ENCODE measurements around the gene LSAMP. TPM values are rescaled to one million over a fixed set of nuclear protein-coding genes. Genes with fewer than 3 reads are reported as not detected.

Gene LSAMP
- total RNA-seq, 1 donor from 2014 or later = not detected

- DNase-seq = no peak
Observed at GRCh38 chr3:116285781-116286421, 159.4 kb downstream of the LSAMP start.

- no peak for DNase-seq
Observed at GRCh38 chr3:116281313-116282143, 163.8 kb downstream of the LSAMP start.

GRCh38 chr3:116280130-116280740, 165.1 kb downstream of the LSAMP start:
- no peak for DNase-seq

GRCh38 chr3:116276675-116277074, 168.6 kb downstream of the LSAMP start:
- DNase-seq = no peak

GRCh38 chr3:116270056-116270455, 175.2 kb downstream of the LSAMP start:
- DNase-seq = no peak

GRCh38 chr3:116267116-116267515, 178.2 kb downstream of the LSAMP start:
- no peak for DNase-seq

- DNase-seq = no peak
Observed at GRCh38 chr3:116265976-116266584, 179.2 kb downstream of the LSAMP start.

GRCh38 chr3:116265320-116265695, 180.0 kb downstream of the LSAMP start:
- no peak for DNase-seq

- no peak for DNase-seq
Observed at GRCh38 chr3:116264546-116265319, 180.6 kb downstream of the LSAMP start.

- no peak for DNase-seq
Observed at GRCh38 chr3:116263842-116264545, 181.3 kb downstream of the LSAMP start.

- no peak for DNase-seq
Observed at GRCh38 chr3:116260491-116260890, 184.8 kb downstream of the LSAMP start.

- no peak for DNase-seq
Observed at GRCh38 chr3:116259984-116260383, 185.3 kb downstream of the LSAMP start.

GRCh38 chr3:116256843-116257485, 188.3 kb downstream of the LSAMP start:
- DNase-seq = no peak

GRCh38 chr3:116254541-116254940, 190.7 kb downstream of the LSAMP start:
- no peak for DNase-seq

- DNase-seq = no peak
Observed at GRCh38 chr3:116253511-116253910, 191.8 kb downstream of the LSAMP start.

- no peak for DNase-seq
Observed at GRCh38 chr3:116247605-116248004, 197.7 kb downstream of the LSAMP start.

GRCh38 chr3:116246406-116246980, 198.8 kb downstream of the LSAMP start:
- no peak for DNase-seq

GRCh38 chr3:116242825-116243224, 202.5 kb downstream of the LSAMP start:
- no peak for DNase-seq

GRCh38 chr3:116241677-116242076, 203.6 kb downstream of the LSAMP start:
- no peak for DNase-seq

- DNase-seq = no peak
Observed at GRCh38 chr3:116240261-116240660, 205.0 kb downstream of the LSAMP start.

All from dermis blood vessel endothelial cell (primary cell).